RPMI7951 (cell line): ENCODE measurements around the gene HELZ2. TPM values are rescaled to one million over a fixed set of nuclear protein-coding genes. Genes with fewer than 3 reads are reported as not detected.

Experiments
- DNase-seq: peaks from one replicate; pipeline ENCODE4 v3.0.0-alpha.2; 2012; ENCODE audit warnings: low read depth
- total RNA-seq: library from RNA; depleted of rRNA; stranded (reverse); fragments of >200 nt; shearing (Covaris generic); gene quantifications from 2 replicates; pipeline ENCODE4 v1.2.3, GENCODE V29; 2014

The HELZ2 gene
- total RNA-seq, 1 experiment from 2014 or later, result 13.3 TPM

DNA sequence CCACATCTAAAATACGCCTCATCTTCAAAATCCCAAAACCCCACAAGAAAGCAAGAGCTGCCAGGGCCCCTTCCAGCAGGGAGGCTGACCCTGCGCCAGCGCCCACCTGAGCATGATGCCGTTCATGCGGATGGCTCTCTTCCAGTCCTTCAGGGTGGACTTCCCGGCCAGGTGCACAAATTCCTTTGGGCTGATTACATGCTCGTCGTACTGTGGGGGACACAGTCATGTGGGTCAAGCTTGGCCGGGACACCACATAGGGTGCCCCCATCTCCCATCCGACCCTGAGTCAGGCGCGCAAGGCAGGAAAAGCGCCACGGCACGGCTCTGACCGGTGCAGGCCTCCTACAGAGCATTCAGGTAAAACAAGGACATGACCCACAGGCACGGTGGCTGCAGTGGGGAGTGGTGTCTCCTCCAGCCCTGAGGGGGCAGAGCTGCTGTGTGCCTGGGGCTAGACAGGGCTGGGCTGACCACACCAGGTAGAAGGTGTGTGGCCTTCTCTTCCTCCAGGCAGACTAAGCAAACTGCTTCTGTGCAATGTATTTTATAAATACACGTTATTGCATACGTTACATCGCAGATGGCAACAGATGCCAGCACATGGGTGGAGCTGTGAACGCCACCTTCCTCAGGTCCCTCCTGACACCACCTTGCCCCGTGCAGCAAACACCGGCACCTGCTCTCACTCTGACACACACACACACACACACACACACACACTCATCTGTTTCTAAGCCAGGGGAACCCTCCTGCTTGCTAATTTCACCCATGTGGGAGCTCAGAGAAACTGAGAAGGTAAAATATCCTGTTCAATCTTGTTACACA, 23.8 kb upstream of the HELZ2 start:
- DNase-seq, result no peak

DNA sequence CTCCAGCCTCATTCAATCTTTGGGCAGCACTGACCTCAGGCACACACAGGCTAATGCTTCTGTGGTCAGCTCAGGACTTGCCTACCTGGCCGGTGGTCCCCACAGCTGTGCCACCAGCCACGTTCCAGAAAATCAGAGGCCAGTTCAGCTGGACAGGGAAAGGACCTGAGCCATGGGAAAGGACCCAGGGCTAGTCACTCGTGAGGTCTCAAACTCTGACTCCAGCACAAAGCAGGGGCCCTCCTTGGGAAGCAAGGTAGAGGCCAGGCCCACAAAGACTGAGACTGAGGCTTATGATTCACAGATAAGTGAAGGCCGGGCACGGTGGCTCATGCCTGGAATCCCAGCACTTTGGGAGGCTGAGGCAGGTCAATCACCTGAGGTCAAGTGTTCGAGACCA, 22.4 kb upstream of the HELZ2 start:
- DNase-seq, result no peak

DNA sequence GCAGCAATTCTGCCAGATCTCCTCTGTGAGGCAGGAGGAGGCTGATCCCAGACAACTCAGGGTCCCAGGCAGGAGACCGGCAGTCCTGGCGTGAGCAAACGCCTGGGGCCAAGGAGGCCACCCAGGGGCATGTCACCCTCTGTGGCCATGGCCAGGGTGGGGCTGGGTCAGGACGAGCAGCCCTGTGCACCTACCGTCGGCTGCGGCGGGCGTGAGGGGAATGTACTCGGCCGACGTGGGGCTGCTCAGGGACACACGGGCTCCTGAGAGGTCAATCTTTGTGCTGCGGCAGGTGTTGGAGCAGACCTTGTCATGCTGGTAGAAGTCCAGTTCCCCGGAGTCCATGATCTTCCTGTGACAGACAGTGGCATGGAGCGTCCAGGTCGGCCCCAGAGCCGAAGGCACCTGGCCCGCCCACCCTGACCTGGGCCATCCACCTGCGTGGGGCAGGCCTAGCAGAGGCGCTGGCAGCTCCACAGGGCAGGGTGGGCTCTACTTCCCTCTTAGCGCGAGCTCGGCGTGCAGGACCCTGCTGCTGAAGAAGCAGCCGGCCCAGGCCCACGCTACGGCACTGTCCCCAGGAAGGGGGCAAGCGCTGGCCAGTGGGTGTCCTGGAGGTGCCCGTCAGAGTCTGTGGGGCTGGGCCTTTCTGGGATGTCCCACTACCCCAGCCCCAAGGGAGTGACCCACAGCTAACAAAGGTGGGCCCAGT, 21.5 kb upstream of the HELZ2 start:
- no peak for DNase-seq

DNA sequence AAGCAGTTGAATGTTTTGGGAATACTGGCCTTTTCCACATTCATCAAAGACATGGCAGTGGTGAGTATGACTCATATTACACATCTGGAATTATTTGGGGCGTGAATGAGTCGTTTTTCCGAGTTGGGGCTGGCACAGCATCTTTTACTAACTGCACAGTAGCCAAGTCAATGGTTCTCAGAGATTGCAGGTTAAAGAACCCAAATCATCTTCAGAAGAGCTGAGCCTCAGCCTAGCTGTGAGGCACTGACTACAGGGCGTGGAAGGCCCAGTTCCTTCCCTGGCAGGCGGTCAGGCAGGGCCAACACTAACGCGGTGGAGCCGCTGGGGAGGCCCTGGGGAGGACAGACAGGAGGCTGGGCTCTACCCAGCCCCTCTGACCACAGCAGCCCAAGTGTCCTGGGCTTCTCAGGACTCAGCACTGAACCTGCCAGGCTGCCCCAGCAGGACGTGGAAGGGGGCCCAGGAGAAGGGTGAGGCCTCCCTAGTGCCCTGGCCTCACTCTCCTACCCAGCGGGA, 20.1 kb upstream of the HELZ2 start:
- peak; percentile 96 for DNase-seq

DNA sequence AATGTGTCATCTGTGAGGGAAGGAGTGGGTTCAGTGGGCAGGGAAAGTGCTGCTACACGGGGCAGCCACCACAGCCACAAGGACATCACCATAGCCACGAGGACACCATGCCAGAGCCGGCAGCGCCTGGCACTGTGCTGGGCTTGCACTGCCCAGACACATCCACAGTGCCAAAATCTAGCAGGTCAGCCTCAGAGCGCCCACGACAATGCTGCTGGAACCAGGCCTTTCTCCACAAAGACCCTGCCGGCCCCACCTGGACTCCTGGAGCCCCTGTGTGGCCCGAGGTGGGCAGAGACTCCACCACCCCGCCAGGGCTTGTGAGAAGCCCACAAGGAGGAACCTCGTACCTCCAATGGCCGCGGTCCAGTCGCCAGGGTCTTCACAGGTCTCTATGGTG, 18.6 kb upstream of the HELZ2 start:
- no peak for DNase-seq

DNA sequence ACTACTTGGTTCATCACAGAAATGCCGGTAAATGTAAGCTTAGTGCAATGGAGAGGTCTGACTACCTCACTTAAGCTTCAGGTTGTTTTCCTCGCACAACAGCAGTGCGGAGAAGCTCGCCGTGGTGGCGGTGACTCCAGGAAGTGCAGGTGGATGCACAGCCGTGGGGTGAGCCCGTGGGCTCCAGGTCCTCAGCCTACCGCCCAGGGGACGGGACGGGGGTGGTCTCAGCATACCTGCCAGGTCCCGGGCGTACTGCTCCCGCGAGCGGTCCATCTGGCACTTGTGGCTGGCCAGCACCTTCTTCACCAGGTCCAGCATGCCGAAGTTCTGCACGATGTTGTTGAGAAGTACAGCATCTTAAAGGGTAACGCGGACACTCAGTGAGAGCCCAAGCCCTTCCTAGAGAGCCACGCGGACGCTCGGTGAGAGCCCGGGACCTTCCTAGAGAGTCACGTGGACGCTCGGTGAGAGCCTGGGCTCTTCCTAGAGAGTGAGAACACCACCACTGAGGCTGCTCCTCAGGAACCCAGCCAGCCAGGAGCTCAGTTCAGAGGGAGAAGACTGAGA, 17.8 kb upstream of the HELZ2 start:
- no peak for DNase-seq

DNA sequence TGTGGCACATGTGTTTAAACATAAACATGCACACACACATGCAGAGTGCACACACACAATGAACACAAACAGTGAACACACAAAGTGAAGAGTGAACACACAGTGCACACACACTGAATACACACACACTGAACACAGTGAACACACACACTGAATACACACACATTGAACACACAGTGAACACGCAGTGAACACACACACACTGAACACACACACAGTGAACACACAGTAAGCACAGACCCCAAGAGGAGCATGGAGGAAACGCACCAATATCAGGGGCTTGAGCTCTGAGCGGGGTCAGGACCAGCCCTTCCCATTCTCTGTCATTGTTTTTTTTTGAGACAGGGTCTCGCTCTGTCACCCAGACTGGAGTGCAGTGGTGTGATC, 17.1 kb upstream of the HELZ2 start:
- no peak for DNase-seq

DNA sequence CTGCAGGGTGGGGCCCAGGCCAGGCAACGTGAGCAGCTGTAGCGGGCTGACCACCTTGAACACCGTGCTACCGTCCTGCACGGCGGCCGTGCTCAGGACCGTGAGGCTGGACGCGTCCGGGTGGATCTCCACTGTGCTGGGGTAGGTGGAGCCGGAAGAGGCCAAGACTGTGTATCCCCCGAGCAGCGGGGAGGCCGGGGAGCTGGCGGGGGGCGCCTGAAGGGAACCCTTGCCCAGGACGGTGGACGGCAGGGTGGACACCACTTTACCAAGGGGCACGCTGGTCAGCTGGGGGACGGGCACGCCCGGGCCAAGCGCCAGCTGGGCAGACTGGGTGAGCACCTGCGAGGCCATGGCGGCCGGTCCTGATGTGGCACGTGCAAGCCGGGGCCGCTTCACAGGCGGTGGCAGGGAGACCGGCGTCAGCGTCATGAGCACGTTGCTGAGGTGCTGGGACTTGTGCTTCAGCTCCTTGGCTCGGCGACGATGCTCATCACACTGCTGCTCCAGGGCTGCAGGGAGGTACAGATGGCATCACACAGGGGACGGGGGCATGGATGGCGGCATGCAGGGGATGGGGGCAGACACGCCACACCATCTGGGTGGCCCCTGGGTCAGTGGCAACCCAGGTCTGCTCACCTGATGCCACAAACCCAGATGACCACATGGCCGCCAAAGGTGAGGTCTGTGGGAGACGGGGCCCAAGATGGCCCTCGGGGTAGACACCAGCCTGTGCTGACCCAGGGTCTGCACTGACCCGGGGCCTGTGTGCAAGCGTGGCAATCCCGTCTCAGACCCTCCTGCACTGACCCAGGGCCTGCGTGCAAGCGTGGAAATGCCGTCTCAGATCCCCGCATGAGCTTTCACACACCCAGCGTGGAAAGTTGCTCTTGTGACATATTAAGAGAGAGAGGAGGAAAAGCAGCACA, 16.4 kb upstream of the HELZ2 start:
- no peak for DNase-seq

DNA sequence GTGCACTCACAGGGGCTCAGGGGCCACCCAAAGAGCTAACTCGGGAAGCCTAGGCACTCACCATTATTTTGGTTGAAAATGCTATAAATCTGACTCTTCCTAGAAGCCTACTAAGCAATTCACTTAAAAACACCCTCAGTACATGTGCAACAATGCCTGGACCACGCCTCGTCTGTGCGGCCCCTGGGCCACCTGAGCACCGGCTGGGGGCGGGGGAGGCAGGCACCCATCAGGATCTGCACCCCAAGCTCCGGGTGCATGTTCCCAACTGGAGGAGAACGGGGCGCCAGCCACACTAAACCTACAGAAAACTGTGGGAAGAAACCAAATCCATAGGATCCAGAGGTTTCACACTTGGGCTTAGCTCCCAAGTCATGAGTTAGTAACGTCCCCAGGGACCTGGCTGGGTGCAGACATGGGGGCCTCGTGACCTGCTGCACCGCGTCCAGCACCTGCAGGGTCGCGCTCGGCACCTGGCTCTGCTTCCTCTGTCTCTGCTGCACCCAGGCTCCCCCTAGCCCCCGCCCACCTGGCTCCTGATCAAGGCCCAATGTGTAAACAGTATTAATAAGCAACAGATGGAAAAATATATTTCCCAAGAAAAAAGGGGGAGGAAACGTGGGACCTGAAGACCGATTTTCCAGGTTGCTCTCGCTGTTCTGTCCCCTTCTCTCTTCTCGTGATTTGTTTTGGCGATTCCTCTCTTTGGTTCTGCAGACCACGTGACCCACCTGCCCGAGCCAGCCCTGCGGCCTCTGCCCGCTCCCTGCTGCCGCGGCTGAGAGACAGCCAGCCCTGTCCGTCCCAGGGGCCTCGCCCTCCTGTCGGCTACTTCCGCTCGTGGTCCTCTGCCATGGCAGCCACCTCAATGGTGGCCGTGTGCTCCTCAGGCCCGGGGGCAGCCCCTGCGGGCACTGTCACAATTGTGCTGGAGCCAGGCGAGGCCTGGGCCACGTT, 15.5 kb upstream of the HELZ2 start:
- DNase-seq, result no peak

DNA sequence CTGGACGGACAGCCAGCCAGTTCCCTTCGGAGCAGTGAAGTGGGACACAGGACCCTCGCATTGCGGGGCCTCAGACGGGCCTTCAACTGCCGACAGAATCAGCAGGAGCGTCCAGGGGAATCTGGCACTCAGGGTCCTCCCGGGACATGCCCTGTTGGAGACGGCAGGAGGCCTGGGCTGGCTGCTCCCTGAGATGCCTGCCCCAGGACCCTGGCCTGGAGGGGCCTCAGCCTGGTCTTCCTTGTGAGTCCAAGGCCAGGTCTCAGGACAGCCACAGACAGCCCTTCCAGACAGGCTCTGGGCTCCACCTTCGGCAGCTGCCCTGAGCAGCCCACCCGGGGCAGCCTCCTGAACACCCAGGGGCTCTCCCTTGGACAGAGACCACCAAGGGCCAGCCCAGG, 14.6 kb upstream of the HELZ2 start:
- no peak for DNase-seq

DNA sequence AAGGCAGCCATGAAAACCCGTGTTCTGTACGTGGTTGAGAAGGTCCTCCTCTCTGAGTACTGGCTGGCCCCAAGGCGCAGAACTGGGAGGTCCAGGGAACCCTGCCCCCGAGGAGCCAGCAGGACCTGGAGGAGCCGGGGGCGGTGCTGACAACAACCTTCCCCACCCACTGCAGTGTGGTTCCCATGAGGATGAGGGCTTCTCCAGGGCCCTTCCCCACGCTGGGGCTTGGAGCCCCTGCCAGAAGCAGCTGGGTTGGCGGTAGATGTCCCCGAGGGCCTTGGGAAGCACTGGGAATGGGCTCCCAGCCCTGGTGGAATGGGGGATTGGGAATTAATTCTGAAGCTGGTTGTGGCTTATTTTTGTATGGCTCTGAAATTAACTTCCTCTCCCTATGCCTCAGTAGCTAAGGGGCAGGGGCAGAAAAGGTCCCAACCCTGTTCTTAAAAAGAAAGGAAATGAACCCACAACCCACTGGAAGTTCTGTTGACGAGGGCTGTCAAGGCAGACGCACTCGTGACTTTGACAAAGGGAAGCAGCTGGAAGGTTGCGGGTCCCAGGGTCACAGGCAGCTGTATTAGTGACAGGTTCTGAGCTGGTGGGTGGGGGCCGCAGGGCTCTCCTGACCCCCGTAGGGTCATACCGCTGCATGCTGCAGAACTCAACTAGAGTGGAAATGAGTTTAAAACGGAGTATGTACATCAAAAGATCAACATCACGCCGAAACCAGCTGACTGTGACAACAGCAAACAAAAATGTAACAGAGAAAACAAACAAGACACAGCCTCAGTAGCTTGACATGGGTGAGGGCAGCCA, 13.9 kb upstream of the HELZ2 start:
- no peak for DNase-seq

DNA sequence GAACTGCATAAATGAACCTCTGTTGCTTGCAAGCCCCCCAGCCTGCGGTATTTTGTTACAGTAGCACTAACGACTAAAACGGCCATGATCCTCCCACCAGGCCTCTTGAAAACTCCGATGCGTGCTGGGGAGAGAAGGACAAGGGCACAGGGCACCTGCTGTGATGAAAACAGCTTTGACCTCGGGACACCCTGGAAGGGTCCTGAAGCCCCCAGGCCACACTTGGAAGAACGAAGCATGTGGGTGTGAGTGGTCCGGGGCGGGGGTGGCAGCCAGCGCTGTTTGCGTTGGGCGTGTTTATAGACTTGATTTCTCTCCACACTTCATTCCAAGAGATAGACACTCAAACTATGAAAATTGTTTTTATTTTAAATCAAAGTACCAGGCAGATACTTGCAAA, 13.2 kb upstream of the HELZ2 start:
- no peak for DNase-seq

DNA sequence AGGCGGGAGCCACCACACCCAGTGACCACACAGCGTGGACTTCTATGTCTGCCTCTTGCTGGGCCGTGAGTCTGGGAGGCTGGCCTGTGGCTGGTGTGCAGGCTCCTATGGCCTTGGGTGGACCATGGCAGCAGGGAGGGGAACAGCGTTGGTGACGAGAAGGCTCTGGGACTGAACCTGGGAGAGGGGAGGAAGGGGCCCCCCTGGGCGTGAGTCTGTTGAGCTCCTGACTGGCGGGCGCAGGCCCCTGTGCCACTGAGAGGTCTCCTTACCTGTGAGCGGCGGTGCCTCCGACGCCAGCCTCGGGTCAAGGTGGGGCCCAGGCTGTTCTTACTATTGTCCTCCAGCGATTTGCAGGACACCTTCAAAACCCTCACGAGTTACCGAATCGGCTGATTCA, 12.8 kb upstream of the HELZ2 start:
- DNase-seq, result no peak

DNA sequence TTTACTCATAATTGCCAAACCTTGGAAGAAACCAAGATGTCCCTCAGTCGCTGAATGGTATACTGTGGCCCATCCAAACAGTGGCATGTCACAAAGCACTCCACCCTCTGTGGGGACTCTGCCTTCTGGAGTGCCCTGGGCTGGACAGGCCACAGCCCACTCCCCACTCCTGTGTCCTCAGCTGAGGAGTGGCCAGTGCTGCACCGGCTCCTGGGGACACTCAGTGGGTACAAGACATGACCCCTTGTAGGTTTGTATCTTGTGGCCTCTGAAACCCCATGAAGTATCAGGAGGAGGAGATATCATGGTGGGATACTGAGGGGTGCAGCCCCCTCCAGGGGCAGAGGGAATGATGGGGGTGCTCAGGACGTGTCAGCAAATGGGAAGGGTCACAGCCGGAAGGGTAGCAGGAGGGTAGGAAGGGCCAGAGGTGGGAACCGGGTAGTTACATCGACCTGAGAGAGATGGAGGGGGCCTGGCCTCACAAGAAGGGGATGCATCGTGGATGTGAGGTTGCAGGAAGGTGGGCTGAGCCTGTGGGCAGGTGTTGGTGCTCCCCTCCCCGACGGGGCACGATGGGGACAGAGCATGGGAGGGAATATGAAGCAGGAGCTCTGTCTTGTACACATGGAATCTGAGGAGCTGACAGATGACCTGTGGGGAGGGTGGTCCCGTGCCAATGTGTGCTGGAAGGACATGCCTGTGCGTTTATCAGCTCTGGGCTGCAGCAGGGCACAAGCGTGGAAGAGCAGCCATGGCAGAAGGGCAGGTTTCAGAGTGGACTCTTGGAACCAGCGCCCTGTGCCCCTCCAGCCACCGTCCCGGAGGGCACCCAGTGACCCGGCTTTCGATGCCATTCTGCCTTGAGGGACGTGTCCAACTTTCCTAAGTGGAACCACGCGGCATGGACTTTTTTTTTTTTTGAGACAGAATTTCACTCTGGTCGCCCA, 11.9 kb upstream of the HELZ2 start:
- no peak for DNase-seq

DNA sequence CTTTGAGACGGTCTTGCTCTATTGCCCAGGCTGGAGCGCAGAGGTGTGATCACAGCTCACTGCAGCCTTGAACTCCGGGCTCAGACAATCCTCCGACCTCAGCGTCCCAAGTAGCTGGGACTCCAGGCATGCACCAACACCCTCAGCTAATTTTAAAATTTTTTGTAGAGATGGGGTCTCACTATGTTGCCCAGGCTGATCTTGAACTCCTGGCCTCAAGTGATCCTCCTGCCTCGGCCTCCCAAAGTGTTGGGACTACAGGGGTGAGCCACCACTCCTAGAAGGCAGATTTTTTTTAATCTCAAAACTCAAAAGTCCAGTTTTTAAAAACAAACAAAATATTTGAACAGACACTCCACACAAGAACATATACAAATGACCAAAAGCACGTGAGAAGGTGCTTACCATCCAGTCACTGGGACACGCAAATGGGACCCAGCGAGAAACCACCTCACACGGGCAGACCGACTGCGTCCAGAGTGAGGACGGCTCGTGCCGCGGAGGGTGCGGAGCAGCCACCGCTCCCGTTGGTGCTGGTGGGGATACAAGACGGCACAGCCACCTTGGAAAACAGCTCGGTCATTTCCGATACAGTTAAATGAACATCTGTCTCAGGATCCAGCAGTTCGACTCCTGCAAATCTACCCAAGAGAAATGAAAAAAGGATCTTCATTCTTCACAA, 8.5 kb upstream of the HELZ2 start:
- DNase-seq, result no peak

DNA sequence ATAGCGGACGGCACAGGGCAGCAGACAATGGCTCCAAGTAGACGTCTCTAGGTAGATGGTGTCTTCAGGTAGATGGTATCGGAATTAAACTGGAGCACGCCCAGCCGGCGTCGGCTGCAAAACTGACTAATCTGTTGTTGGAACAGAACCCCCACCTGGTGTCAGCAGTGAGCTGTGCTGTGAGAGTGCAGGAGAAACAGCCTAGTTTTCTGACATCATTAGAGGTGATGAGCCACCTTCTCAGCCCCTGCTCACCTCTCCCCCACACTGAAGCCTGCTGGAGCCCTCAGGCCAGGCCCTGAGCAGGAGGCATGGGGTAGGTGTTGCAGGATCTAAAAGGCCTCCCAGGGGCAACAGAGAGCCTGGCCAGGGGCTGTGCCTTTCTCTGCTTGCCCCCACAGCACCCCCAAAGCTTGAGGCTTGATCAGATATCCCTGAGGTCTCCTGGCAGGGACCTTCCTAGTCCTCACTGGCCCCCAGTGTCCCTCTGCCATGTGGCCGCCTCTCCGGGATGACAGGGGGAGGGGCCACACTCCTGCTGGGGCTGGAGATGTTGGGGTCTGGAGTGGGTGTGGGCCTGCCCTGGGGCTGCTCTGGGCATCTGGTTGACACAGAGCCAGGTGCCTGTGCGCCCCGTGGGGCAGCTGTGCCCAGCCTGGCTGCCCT, 6.9 kb upstream of the HELZ2 start:
- DNase-seq, result peak; percentile 66

DNA sequence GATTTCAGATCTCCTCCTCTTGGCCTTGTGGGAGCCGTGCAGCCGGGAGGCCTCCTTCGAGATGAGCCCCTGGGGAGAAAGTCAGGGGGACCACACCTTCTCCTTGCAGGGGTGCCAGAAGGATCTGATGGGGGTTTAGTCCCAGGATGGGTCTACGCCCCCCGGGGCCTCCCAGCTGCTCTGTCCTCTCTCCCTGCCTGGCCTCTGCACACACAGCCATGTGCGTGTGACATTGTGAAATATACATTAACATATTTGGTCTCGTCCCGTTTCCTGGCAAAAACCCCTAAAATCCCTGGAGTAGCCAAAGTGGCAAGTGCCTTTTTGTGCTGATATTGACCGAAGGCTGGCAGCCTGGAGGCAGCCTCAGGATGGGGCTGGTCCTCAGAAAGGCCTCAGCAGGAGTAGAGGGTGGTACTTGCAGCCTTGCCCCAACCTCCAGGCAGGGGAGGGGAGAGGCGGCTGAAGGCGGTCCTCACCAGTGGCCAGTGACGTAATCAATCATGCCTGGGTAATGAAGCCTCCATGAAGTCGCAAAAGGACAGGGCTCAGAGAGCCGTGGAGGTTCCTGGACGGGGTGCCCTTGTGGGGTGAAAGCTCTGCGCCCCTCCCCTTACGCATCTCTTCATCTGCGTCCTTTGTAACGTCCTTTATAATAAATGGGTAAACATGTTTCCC, 5.1 kb upstream of the HELZ2 start:
- peak; percentile 39 for DNase-seq
